H9 (cell line): ENCODE results near the gene CCT3. TPM values are rescaled to one million over a fixed set of nuclear protein-coding genes. Genes with fewer than 3 reads are reported as not detected.
A peak's percentile ranks its signal among the peaks of the same experiment; 100 is the strongest.

Source experiments
- DNase-seq: peaks from one replicate; pipeline ENCODE4 v3.0.0-alpha.2; 2017
- H2AFZ ChIP-seq: one replicate; pipeline ENCODE4 v1.6.1; 2013; ENCODE audit warnings: mild to moderate bottlenecking, low read length, control low read depth, moderate library complexity
- H2AK5ac ChIP-seq: 2 replicates; pipeline ENCODE4 v1.6.1; 2013; ENCODE audit warnings: low read length, control low read depth, mixed read lengths; ENCODE audit not compliant: insufficient read length
- H2BK120ac ChIP-seq: one replicate; pipeline ENCODE4 v1.6.1; 2013; ENCODE audit warnings: low read depth, mild to moderate bottlenecking, low read length, control low read depth, inconsistent platforms; ENCODE audit not compliant: poor library complexity, severe bottlenecking
- H2BK12ac ChIP-seq: 2 replicates; pipeline ENCODE4 v1.6.1; 2013; ENCODE audit warnings: low read length, control low read depth, mixed read lengths, low read depth; ENCODE audit not compliant: insufficient read length
- H2BK15ac ChIP-seq: 2 replicates; pipeline ENCODE4 v1.6.1; 2013; ENCODE audit warnings: low read depth, low read length, control low read depth
- H2BK20ac ChIP-seq: one replicate; pipeline ENCODE4 v1.6.1; 2013; ENCODE audit warnings: low read depth, mild to moderate bottlenecking, low read length, control low read depth, inconsistent platforms; ENCODE audit not compliant: poor library complexity, severe bottlenecking
- H2BK5ac ChIP-seq: 2 replicates; pipeline ENCODE4 v1.6.1; 2013; ENCODE audit warnings: low read length, control low read depth, mixed read lengths; ENCODE audit not compliant: insufficient read length
- H3K14ac ChIP-seq: 2 replicates; pipeline ENCODE4 v1.6.1; 2013; ENCODE audit warnings: low read length, control low read depth; ENCODE audit not compliant: insufficient read depth
- H3K18ac ChIP-seq: 2 replicates; pipeline ENCODE4 v1.6.1; 2013; ENCODE audit warnings: low read depth, mild to moderate bottlenecking, mixed read lengths, low read length, control low read depth; ENCODE audit not compliant: insufficient read length
- H3K23ac ChIP-seq: 2 replicates; pipeline ENCODE4 v1.6.1; 2013; ENCODE audit warnings: low read length, control low read depth, mixed read lengths, low read depth; ENCODE audit not compliant: insufficient read length
- H3K23me2 ChIP-seq: 2 replicates; pipeline ENCODE4 v1.6.1; 2013; ENCODE audit warnings: low read depth, mild to moderate bottlenecking, mixed read lengths, low read length, control low read depth; ENCODE audit not compliant: insufficient read length, poor library complexity, severe bottlenecking
- H3K27ac ChIP-seq: 2 replicates; pipeline ENCODE4 v1.5.1; 2013; ENCODE audit warnings: low read length, control low read depth, mixed read lengths, low read depth; ENCODE audit not compliant: insufficient read length
- H3K27me3 ChIP-seq: 2 replicates; pipeline ENCODE4 v1.6.1; 2013; ENCODE audit warnings: low read length, control low read depth, inconsistent platforms; ENCODE audit not compliant: insufficient read depth
- H3K4ac ChIP-seq: 2 replicates; pipeline ENCODE4 v1.6.1; 2013; ENCODE audit warnings: low read depth, mild to moderate bottlenecking, control low read depth, inconsistent platforms, low read length, moderate library complexity
- H3K4me1 ChIP-seq: 2 replicates; pipeline ENCODE4 v1.6.1; 2013; ENCODE audit warnings: low read length, control low read depth, inconsistent platforms; ENCODE audit not compliant: insufficient read depth
- H3K4me2 ChIP-seq: 2 replicates; pipeline ENCODE4 v1.6.1; 2013; ENCODE audit warnings: low read length, control low read depth, mixed read lengths; ENCODE audit not compliant: insufficient read length, insufficient read depth
- H3K56ac ChIP-seq: 2 replicates; pipeline ENCODE4 v1.6.1; 2013; ENCODE audit warnings: low read depth, mild to moderate bottlenecking, mixed read lengths, low read length, control low read depth; ENCODE audit not compliant: insufficient read length
- H3K79me1 ChIP-seq: 2 replicates; pipeline ENCODE4 v1.6.1; 2013; ENCODE audit warnings: low read depth, mild to moderate bottlenecking, moderate library complexity, low read length, control low read depth, inconsistent platforms; ENCODE audit not compliant: insufficient read depth, poor library complexity, severe bottlenecking
- H3K79me2 ChIP-seq: 2 replicates; pipeline ENCODE4 v1.6.1; 2013; ENCODE audit warnings: low read length, control low read depth, inconsistent platforms; ENCODE audit not compliant: insufficient read depth
- H3K9ac ChIP-seq: 2 replicates; pipeline ENCODE4 v1.6.1; 2013; ENCODE audit warnings: low read length, control low read depth, mixed read lengths; ENCODE audit not compliant: insufficient read length; ENCODE audit errors: extremely low read depth
- H3K9me3 ChIP-seq: one replicate; pipeline ENCODE4 v1.6.1; 2013; ENCODE audit warnings: low read depth, low read length, inconsistent platforms; ENCODE audit not compliant: control insufficient read depth
- H3T11ph ChIP-seq: one replicate; pipeline ENCODE4 v1.6.1; 2013; ENCODE audit warnings: mild to moderate bottlenecking, low read length, control low read depth, inconsistent platforms
- H4K20me1 ChIP-seq: one replicate; pipeline ENCODE4 v1.6.1; 2013; ENCODE audit not compliant: control insufficient read depth, insufficient read length, insufficient read depth
- H4K5ac ChIP-seq: 2 replicates; pipeline ENCODE4 v1.6.1; 2013; ENCODE audit warnings: low read depth, mild to moderate bottlenecking, mixed read lengths, low read length, control low read depth; ENCODE audit not compliant: insufficient read length
- H4K8ac ChIP-seq: replicated peaks from 2 replicates; pipeline ENCODE4 v1.6.1; 2013; ENCODE audit warnings: low read length, control low read depth, mixed read lengths, low read depth; ENCODE audit not compliant: insufficient read length
- H4K91ac ChIP-seq: 2 replicates; pipeline ENCODE4 v1.6.1; 2013; ENCODE audit warnings: low read depth, mild to moderate bottlenecking, moderate library complexity, mixed read lengths, low read length, control low read depth; ENCODE audit not compliant: insufficient read length
- H3K27ac Mint-ChIP-seq, 3 experiments: 2 replicates in 2 of 3; 3 replicates in 1 of 3; pipeline ENCODE4 v1.8.0; 2020 to 2021; ENCODE audit warnings: mixed read lengths in 3 of 3, mild to moderate bottlenecking in 1 of 3, moderate library complexity in 1 of 3
- H3K27me3 Mint-ChIP-seq: 2 replicates; pipeline ENCODE4 v1.8.0; 2021; ENCODE audit warnings: low read depth, mild to moderate bottlenecking, moderate library complexity, mixed read lengths
- H3K36me3 Mint-ChIP-seq, 3 experiments: 2 replicates in 2 of 3; 3 replicates in 1 of 3; pipeline ENCODE4 v1.8.0; 2020 to 2021; ENCODE audit warnings: low read depth in 3 of 3, mixed read lengths in 3 of 3; ENCODE audit not compliant: insufficient read depth in 1 of 3
- H3K4me1 Mint-ChIP-seq, 2 experiments: 2 replicates each; pipeline ENCODE4 v1.8.0; 2020; ENCODE audit warnings: mixed read lengths in 2 of 2
- H3K4me3 Mint-ChIP-seq, 2 experiments: 2 replicates in 1 of 2; 3 replicates in 1 of 2; pipeline ENCODE4 v1.8.0; 2020 to 2021; ENCODE audit warnings: mild to moderate bottlenecking in 2 of 2, mixed read lengths in 2 of 2, moderate library complexity in 1 of 2
- H3K9me3 Mint-ChIP-seq, 2 experiments: 2 replicates in 1 of 2; 3 replicates in 1 of 2; pipeline ENCODE4 v1.8.0; 2020; ENCODE audit warnings: mild to moderate bottlenecking in 2 of 2, mixed read lengths in 2 of 2, moderate library complexity in 1 of 2
- CTCF ChIP-seq: fragments of 200-600 bp; sonication (generic); conservative IDR thresholded peaks from 3 replicates; pipeline ENCODE4 v1.8.0; 2021; ENCODE audit warnings: antibody characterized with exemption, mild to moderate bottlenecking
- WGBS: extraction: QIAGEN DNeasy Blood & Tissue Kit; methylation state at CpG from one replicate; pipeline ENCODE4 v1.1.7; 2013; ENCODE audit warnings: missing lambda C conversion rate, low lambda C conversion rate, mixed read lengths; ENCODE audit not compliant: insufficient read length; ENCODE audit errors: extremely low coverage; 5-methylcytosine and 5-hydroxymethylcytosine counted together
- total RNA-seq: library from RNA; stranded (reverse); gene quantifications from 2 replicates; pipeline ENCODE4 v1.2.1, GENCODE V29; 2021

Gene CCT3
- total RNA-seq, 1 experiment from 2014 or later: 524 TPM

- H3K4me1 ChIP-seq: no peaks in the 10 kb centered on the region; the same call in 1 of the 2 replicates
- Mint-ChIP-seq H3K9me3 (no peaks in the 10 kb centered on the region; a peak in 1 of 5 replicates), H3K36me3 (peaks cover 2 to 15% (median 4%) of the 10 kb centered on the region in 3 experiments; a peak in 5 of 7 replicates), H3K27ac (peak within 1 kb of the TSS in 1 of 3 experiments; percentile 80; a peak in 2 of 7 replicates), H3K27me3 (peaks cover 2% of the 10 kb centered on the region), H3K4me3 (peak within 1 kb of the TSS; percentile 85 to 89), H3K4me1 (peaks cover 10 to 18% of the 10 kb centered on the region in 2 experiments)
- H4K5ac ChIP-seq: no peak within 1 kb of the TSS
- H2BK120ac ChIP-seq: no peak within 1 kb of the TSS
- no peak within 1 kb of the TSS for H3K56ac ChIP-seq
- WGBS: no CpG with 5 or more reads among the region's 17 CpGs
- H3K27me3 ChIP-seq: no peaks in the 10 kb centered on the region
- peak; percentile 46 for DNase-seq
- no peak within 1 kb of the TSS for H2BK5ac ChIP-seq
- H3K23ac ChIP-seq: no peak within 1 kb of the TSS
- no peaks in the 10 kb centered on the region for H3K79me1 ChIP-seq
- peaks cover 8% of the 10 kb centered on the region for H3K23me2 ChIP-seq
- H3T11ph ChIP-seq: no peak within 1 kb of the TSS
- H3K14ac ChIP-seq: no peak within 1 kb of the TSS; the same call in 1 of the 2 replicates
- no peaks in the 10 kb centered on the region for H3K79me2 ChIP-seq
- H2BK15ac ChIP-seq: no peak within 1 kb of the TSS
- peak within 1 kb of the TSS; percentile 78 for H3K4me2 ChIP-seq
- no peak within 1 kb of the TSS for H3K4ac ChIP-seq
- H3K9ac ChIP-seq: peak within 1 kb of the TSS; percentile 60
- no peak within 1 kb of the TSS for H4K91ac ChIP-seq
- H2BK20ac ChIP-seq: no peak within 1 kb of the TSS
- no peak within 1 kb of the TSS for H4K8ac ChIP-seq
- peak within 1 kb of the TSS; percentile 85 for H2AFZ ChIP-seq
- H4K20me1 ChIP-seq: no peaks in the 10 kb centered on the region
- no peak within 1 kb of the TSS for H2AK5ac ChIP-seq
- TF ChIP-seq CTCF: no peak
- H3K18ac ChIP-seq: no peak within 1 kb of the TSS
- no peak within 1 kb of the TSS for H3K27ac ChIP-seq
- no peaks in the 10 kb centered on the region for H3K9me3 ChIP-seq
- no peak within 1 kb of the TSS for H2BK12ac ChIP-seq
These were observed 42.6 kb downstream of the CCT3 start, which contains the start of gene GLMP for GRCh38 chr1:156295391-156295947. Gene GLMP (minus strand): TSS chr1:156295679. CDS start chr1:156295645, 34 bp downstream.
